ENCODE measurements around the gene OOSP4B.
"Not testable (repeated sequence)": the region's sequence is repeated elsewhere in the genome, so short reads cannot be mapped to it uniquely, and the experiment has no call there.

The OOSP4B gene

GRCh38 chr11:60016881-60017280, at the start of gene OOSP4B:
TSS of gene OOSP4B (plus strand) at chr11:60017181.
- DNase-seq (ENCODE audit: low read depth in 2 of 2), result no peak

DNA sequence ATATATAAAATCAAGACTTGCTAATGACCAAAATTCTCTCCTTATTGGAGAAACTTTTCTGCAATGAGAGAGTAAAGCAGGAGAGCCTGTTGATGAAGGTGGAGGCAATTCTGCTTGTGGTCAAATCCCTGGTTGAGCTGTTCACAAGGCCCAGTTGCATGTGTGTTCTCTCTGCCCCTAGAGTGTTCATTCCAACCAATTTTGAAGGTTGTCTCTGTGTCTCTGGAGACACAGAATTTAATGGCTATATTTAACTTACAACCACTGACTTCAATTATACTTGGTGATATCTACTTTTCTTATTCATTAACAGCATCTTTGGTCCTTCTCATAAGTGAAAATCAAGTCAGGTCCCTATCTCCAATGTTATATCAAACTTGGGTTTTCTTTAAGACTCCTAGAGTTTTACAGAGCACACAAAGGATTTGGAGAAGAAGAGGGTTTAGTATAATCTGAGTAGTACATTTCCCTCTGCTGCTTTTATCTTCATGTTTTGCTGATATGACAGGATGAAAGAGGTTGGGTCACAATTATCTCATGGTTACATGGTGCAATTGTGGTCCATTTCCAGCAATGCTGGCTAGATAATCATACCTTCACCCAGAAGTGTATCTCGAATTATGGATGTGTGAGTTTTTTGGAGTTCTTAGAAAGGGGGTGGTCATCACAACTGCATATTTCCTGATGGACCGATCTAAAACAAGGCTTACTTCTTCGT, 49.1 kb upstream of the OOSP4B start:
- no peak for DNase-seq (ENCODE audit: low read depth in 2 of 2)

DNA sequence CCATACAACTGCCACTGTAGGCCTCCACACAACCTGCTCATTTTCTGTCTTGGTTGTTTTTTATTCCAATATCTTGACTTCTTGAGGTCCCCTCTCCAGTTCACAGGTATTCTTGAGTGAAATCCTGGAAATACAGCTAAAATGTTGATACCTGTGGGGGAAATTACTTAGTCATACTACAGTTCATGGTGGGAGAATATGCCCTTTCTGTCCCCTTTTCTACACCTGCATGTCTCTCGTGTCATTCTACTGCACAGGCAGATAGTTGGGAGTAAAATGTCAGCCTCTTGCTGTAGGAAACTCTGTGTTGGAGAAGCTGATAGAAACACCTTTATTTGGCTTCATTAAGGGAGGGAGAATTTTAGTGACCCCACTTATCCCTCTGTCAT, 48.6 kb upstream of the OOSP4B start:
- DNase-seq (ENCODE audit: low read depth in 2 of 2), result no peak

GRCh38 chr11:59973097-59973496, 43.9 kb upstream of the OOSP4B start:
- no peak for DNase-seq (ENCODE audit: low read depth in 2 of 2)

GRCh38 chr11:59981106-59981770, 35.7 kb upstream of the OOSP4B start:
- no peak for DNase-seq (ENCODE audit: low read depth in 2 of 2)

DNA sequence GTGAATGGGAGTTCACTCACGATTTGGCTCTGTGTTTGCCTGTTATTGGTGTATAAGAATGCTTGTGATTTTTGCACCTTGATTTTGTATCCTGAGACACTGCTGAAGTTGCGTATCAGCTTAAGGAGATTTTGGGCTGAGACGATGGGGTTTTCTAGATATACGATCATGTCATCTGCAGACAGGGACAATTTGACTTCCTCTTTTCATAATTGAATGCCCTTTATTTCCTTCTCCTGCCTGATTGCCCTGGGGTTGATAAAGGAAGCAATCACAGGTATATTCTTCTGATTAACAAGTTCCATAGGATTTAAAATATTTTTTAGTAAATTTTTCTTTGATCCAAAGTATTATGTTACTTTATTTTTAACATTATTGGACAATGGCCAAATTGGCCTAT, 34.9 kb upstream of the OOSP4B start:
- DNase-seq (ENCODE audit: low read depth in 2 of 2), result not testable (repeated sequence)

GRCh38 chr11:59983212-59983611, 33.8 kb upstream of the OOSP4B start:
- no peak for DNase-seq (ENCODE audit: low read depth in 2 of 2)

GRCh38 chr11:59984368-59984767, 32.6 kb upstream of the OOSP4B start:
- no peak for DNase-seq (ENCODE audit: low read depth in 2 of 2)

GRCh38 chr11:59990421-59990820, 26.6 kb upstream of the OOSP4B start:
- no peak for DNase-seq (ENCODE audit: low read depth in 2 of 2)

DNA sequence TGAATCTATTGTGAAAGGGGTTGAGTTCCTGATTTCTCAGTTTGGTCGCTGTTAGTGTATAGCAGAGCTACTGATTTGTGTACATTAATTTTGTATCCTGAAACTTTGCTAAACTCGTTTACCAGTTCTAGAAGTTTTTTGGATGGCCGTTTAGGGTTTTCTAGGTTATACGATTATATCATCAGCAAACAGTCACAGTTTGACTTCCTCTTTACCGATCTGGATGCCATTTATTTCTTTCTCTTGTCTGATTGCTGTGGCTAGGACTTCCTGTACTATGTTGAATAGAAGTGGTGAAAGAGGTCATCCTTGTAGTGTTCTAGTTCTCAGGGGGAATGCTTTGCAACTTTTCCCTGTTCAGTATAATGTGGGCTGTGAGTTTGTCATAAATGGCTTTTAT, 24.6 kb upstream of the OOSP4B start:
- DNase-seq (ENCODE audit: low read depth in 2 of 2), result no peak

- DNase-seq (ENCODE audit: low read depth in 2 of 2), result no peak
Observed at GRCh38 chr11:59997800-59998199, 19.2 kb upstream of the OOSP4B start.

GRCh38 chr11:59999691-60000090, 17.3 kb upstream of the OOSP4B start:
- no peak for DNase-seq (ENCODE audit: low read depth in 2 of 2)

- no peak for DNase-seq (ENCODE audit: low read depth in 2 of 2)
Observed at GRCh38 chr11:60003729-60004128, 13.3 kb upstream of the OOSP4B start.

- no peak for DNase-seq (ENCODE audit: low read depth in 2 of 2)
Observed at GRCh38 chr11:60005360-60005759, 11.6 kb upstream of the OOSP4B start.

GRCh38 chr11:60018058-60018457, 1.1 kb downstream of the OOSP4B start:
- no peak for DNase-seq (ENCODE audit: low read depth in 2 of 2)

DNA sequence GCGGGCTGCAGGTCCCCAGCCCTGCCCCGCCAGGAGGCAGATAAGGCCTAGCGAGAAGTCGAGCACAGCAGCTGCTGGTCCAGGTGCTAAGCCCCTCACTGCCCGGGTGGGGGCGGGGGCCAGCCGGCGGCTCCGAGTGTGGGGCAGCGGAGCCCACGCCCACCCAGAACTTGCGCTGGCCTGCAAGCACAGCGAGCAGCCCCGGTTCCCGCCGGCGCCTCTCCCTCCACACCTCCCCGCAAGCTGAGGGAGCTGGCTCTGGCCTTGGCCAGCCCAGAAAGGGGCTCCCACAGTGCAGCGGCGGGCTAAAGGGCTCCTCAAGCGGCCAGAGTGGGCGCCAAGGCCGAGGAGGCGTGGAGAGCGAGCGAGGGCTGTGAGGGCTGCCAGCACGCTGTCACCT, 3.4 kb downstream of the OOSP4B start:
- not testable (repeated sequence) for DNase-seq (ENCODE audit: low read depth in 2 of 2)

DNA sequence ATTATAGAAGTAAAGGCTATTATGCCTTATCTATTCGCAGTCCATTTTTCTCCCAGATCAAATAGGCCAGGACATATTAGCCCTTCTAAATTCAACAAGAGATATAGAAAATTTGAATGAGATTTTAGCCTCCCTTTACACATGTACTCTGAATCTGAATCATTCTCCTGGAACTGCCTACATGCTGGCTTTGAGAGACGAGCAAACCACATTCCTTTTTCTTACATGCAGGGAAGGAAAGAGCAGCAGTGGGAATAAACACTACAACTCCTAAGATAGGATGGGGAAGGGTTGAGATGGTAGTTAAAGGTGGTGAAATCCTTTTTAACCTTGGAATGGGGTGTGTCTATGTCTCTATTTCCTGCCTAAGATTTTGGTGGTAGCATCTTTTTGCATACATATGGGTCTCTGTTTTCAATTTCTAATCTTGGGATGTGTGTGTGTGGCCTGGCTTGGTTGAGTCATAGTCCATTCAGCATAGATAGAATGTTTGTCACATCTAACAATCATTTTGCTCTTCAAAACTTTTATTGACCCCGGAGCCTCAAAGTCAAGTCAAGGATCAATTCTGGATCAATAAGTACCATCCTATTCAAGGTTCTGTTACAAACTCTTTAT, 12.1 kb downstream of the OOSP4B start:
- no peak for DNase-seq (ENCODE audit: low read depth in 2 of 2)

- no peak for DNase-seq (ENCODE audit: low read depth in 2 of 2)
Observed at GRCh38 chr11:60040109-60040508, 23.1 kb downstream of the OOSP4B start, which contains the start of gene OOSP2. TSS of gene OOSP2 (plus strand) at chr11:60040409. CDS start at chr11:60040460, 51 bp downstream.

GRCh38 chr11:60050422-60050821, 33.4 kb downstream of the OOSP4B start:
- DNase-seq (ENCODE audit: low read depth in 2 of 2), result not testable (repeated sequence)

DNA sequence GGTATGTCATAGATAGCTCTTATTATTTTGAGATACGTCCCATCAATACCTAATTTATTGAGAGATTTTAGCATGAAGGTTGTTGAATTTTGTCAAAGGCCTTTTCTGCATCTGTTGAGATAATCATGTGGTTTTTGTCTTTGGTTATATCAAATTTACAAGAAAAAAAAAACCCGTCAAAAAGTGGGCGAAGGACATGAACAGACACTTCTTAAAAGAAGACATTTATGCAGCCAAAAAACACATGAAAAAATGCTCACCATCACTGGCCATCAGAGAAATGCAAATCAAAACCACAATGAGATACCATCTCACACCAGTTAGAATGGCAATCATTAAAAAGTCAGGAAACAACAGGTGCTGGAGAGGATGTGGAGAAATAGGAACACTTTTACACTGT, 33.9 kb downstream of the OOSP4B start:
- not testable (repeated sequence) for DNase-seq (ENCODE audit: low read depth in 2 of 2)

DNA sequence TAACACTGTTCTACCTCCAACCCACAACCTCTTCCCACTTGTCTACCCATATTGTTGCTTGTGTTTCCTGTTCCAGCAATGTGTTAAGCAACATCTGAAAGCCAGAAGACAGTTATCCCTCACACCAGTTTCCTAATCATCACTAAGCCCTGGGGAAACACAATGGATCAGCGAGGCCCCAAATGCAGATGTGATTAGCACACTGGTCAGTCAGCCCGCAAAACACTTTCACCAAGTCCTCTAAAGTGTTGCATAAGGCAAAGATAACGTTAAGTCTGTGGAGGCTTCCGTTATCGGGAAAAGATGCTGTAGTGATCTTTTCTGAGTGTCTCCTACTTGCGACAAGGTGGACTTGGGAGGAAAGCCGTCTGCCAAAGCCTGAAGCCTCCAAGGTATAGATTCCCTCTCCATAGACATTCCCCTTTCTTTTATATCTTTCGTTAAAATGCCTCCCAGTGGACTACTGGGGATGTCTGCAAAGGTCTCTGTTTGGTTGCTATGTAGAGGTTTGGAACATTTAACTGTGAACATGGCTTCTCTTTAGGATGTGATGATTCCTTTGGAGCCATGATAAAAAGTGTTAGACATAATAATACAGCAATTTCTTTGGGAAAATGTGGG, 39.5 kb downstream of the OOSP4B start, which contains the start of gene MS4A3:
Gene MS4A3, plus strand, starts transcription at position 317 of the 621 bp plus-strand sequence. CDS start 4,496 bp downstream, outside the sequence.
- no peak for DNase-seq (ENCODE audit: low read depth in 2 of 2)

- DNase-seq (ENCODE audit: low read depth in 2 of 2), result no peak
Observed at GRCh38 chr11:60059052-60059451, 42.1 kb downstream of the OOSP4B start.
